Measurements from ENCODE around the gene FAM234B. TPM values are rescaled to one million over a fixed set of nuclear protein-coding genes. Genes with fewer than 3 reads are reported as not detected.
A peak's percentile ranks its signal among the peaks of the same experiment; 100 is the strongest.

The FAM234B gene
- total RNA-seq, result 10 to 100 TPM; 14.7 to 24.3 TPM

- peaks cover 5% of the 10 kb centered on the region for H3K4me1 ChIP-seq (replicated peaks)
- H3K36me3 ChIP-seq, result no peaks in the 10 kb centered on the region
- WGBS, result 4% methylated on average over 67 of the region's 74 CpGs
- DNase-seq (ENCODE audit: low spot score), result peak; percentile 63
- H3K27ac ChIP-seq, result peak within 1 kb of the TSS; percentile 59 to 63
- H3K9me3 ChIP-seq, result no peaks in the 10 kb centered on the region
- intact Hi-C loops (cut with DNase I), result no loop called here
- TF ChIP-seq CTCF (IDR thresholded peaks at IDR 0.05), result peak in 1 of 4 experiments; percentile 34
- TF ChIP-seq POLR2AphosphoS5 (IDR thresholded peaks at IDR 0.05), result peak; percentile 61
- no peak for TF ChIP-seq POLR2A (IDR thresholded peaks at IDR 0.05)
- peak within 1 kb of the TSS; percentile 95 to 96 for H3K4me3 ChIP-seq
- H3K27me3 ChIP-seq (replicated peaks; ENCODE audit: insufficient read depth), result no peaks in the 10 kb centered on the region
These were observed at the start of gene FAM234B for GRCh38 chr12:13044002-13044905. Gene FAM234B, plus strand, starts transcription at chr12:13044381. Its CDS starts 23 bp downstream, at chr12:13044404.

GRCh38 chr12:12995088-12995487, 49.1 kb upstream of the FAM234B start:
- Histone ChIP-seq H3K4me1 (replicated peaks) (peaks cover 12% of the 10 kb centered on the region), H3K27ac (no peak overlapping the region), H3K27me3 (replicated peaks; ENCODE audit: insufficient read depth) (no peaks in the 10 kb centered on the region), H3K9me3 (no peaks in the 10 kb centered on the region), H3K36me3 (no peaks in the 10 kb centered on the region), H3K4me3 (no peak overlapping the region)
- intact Hi-C loops (cut with DNase I), result no loop called here
- TF ChIP-seq POLR2AphosphoS5 (IDR thresholded peaks at IDR 0.05) (no peak), CTCF (IDR thresholded peaks at IDR 0.05) (no peak), POLR2A (IDR thresholded peaks at IDR 0.05) (no peak)
- no peak for DNase-seq (ENCODE audit: low spot score)
- 95% methylated on average over 3 of the region's 3 CpGs for WGBS

GRCh38 chr12:12996209-12996608, 48.0 kb upstream of the FAM234B start:
- no peaks in the 10 kb centered on the region for H3K27me3 ChIP-seq (replicated peaks; ENCODE audit: insufficient read depth)
- no peaks in the 10 kb centered on the region for H3K9me3 ChIP-seq
- WGBS, result 44% methylated on average over 3 of the region's 3 CpGs
- DNase-seq (ENCODE audit: low spot score), result no peak
- H3K36me3 ChIP-seq, result no peaks in the 10 kb centered on the region
- intact Hi-C loops (cut with DNase I), result no loop called here
- no peak overlapping the region for H3K27ac ChIP-seq
- TF ChIP-seq POLR2AphosphoS5 (IDR thresholded peaks at IDR 0.05) (no peak), POLR2A (IDR thresholded peaks at IDR 0.05) (no peak), CTCF (IDR thresholded peaks at IDR 0.05) (no peak)
- H3K4me1 ChIP-seq (replicated peaks), result peaks cover 11% of the 10 kb centered on the region
- no peak overlapping the region for H3K4me3 ChIP-seq

- Histone ChIP-seq H3K4me1 (replicated peaks) (peaks cover 3% of the 10 kb centered on the region), H3K36me3 (no peaks in the 10 kb centered on the region), H3K9me3 (no peaks in the 10 kb centered on the region), H3K27ac (no peak overlapping the region), H3K4me3 (no peak overlapping the region), H3K27me3 (replicated peaks; ENCODE audit: insufficient read depth) (no peaks in the 10 kb centered on the region)
- 62% methylated on average over 3 of the region's 3 CpGs for WGBS
- intact Hi-C loops (cut with DNase I), result no loop called here
- TF ChIP-seq POLR2A (IDR thresholded peaks at IDR 0.05), result no peak
- no peak for TF ChIP-seq POLR2AphosphoS5 (IDR thresholded peaks at IDR 0.05)
- no peak for TF ChIP-seq CTCF (IDR thresholded peaks at IDR 0.05)
- no peak for DNase-seq (ENCODE audit: low spot score)
These were observed 47.0 kb upstream of the FAM234B start for GRCh38 chr12:12997156-12997555.

GRCh38 chr12:12997734-12998133, 46.4 kb upstream of the FAM234B start:
- H3K36me3 ChIP-seq, result no peaks in the 10 kb centered on the region
- no peak for DNase-seq (ENCODE audit: low spot score)
- no peak overlapping the region for H3K27ac ChIP-seq
- H3K4me3 ChIP-seq, result no peak overlapping the region
- intact Hi-C loops (cut with DNase I), result no loop called here
- WGBS, result 40% methylated on average over 2 of the region's 2 CpGs
- TF ChIP-seq POLR2AphosphoS5 (IDR thresholded peaks at IDR 0.05), result no peak
- H3K9me3 ChIP-seq, result no peaks in the 10 kb centered on the region
- H3K4me1 ChIP-seq (replicated peaks), result peaks cover 3% of the 10 kb centered on the region
- H3K27me3 ChIP-seq (replicated peaks; ENCODE audit: insufficient read depth), result no peaks in the 10 kb centered on the region
